Esophagus squamous epithelium (tissue), 5 donors: Measurements from ENCODE around the gene TTC24. TPM values are rescaled to one million over a fixed set of nuclear protein-coding genes. Genes with fewer than 3 reads are reported as not detected.

Source experiments
- DNase-seq: peaks from one replicate; lab custom pipeline; 2025; lab: John Stamatoyannopoulos, UW
- H3K27ac ChIP-seq, 4 donors: fragments of 200-600 bp; sonication (generic); one replicate each; pipeline ENCODE4 v1.5.1; 2016 to 2019; ENCODE audit warnings: mild to moderate bottlenecking in 1 of 4
- H3K27me3 ChIP-seq, 4 donors: fragments of 200-600 bp; sonication (generic); 1 replicate in 3 of 4; 2 replicates in 1 of 4; pipeline versions ENCODE4 v1.5.1 to v1.6.0; 2017 to 2021; ENCODE audit warnings: antibody characterized with exemption in 1 of 4
- H3K36me3 ChIP-seq, 3 donors: fragments of 200-600 bp; sonication (generic); one replicate each; pipeline ENCODE4 v1.5.1; 2016 to 2019
- H3K4me1 ChIP-seq, 3 donors: fragments of 200-600 bp; sonication (generic); one replicate each; pipeline ENCODE4 v1.5.1; 2017 to 2019
- H3K4me3 ChIP-seq, 4 donors: fragments of 200-600 bp; sonication (generic); 1 replicate in 3 of 4; 2 replicates in 1 of 4; pipeline ENCODE4 v1.5.1; 2016 to 2019; ENCODE audit warnings: mild to moderate bottlenecking in 2 of 4, moderate library complexity in 1 of 4
- H3K9me3 ChIP-seq, 3 donors: fragments of 200-600 bp; sonication (generic); one replicate each; pipeline ENCODE4 v1.5.1; 2016 to 2019
- CTCF ChIP-seq, 6 experiments: fragments of 450-650 bp in 4 of 6; fragments of 200-600 bp in 2 of 6; sonication (generic) in 2 of 6; IDR thresholded peaks; one replicate each; pipeline ENCODE4 v1.5.1; 2016 to 2019; ENCODE audit warnings: antibody characterized with exemption in 6 of 6, mild to moderate bottlenecking in 4 of 6, moderate library complexity in 4 of 6
- POLR2A ChIP-seq, 4 donors: fragments of 450-650 bp; IDR thresholded peaks; one replicate each; pipeline ENCODE4 v1.6.1; 2017; ENCODE audit warnings: antibody characterized with exemption in 4 of 4, mild to moderate bottlenecking in 4 of 4, moderate library complexity in 3 of 4
- WGBS, 2 donors: methylation state at CpG; one replicate each; pipeline ENCODE4 v1.1.5; 2018; 5-methylcytosine and 5-hydroxymethylcytosine counted together
- intact Hi-C: fragments of 100-400 bp; cut with DNase I; formaldehyde crosslinking; loops from one replicate; pipeline ENCODE4 v1.15.0; 2022
- total RNA-seq, 4 donors: library from RNA; depleted of rRNA; stranded (reverse); fragments of >200 nt; gene quantifications; one replicate each; pipeline ENCODE4 v1.1.0, GENCODE V29; 2016
- donor health status: DM: yes; HTN: yes; CAD: no.

Gene TTC24
- total RNA-seq, 4 donors from 2014 or later = not detected

GRCh38 chr1:156544592-156545102, 34.9 kb upstream of the TTC24 start:
- H3K27me3 ChIP-seq = no peaks in the 10 kb centered on the region
- intact Hi-C loops = no loop called here
- peaks cover 0 to 6% (median 0%) of the 10 kb centered on the region in 3 donors for H3K36me3 ChIP-seq
- TF ChIP-seq CTCF (IDR thresholded peaks at IDR 0.05) = no peak
- no peak for TF ChIP-seq POLR2A (IDR thresholded peaks at IDR 0.05)
- no peak overlapping the region for H3K4me3 ChIP-seq
- no peaks in the 10 kb centered on the region for H3K9me3 ChIP-seq
- 97 to 98% methylated on average over 3 of the region's 3 CpGs for WGBS, 2 donors
- no peak overlapping the region for H3K27ac ChIP-seq
- H3K4me1 ChIP-seq = no peaks in the 10 kb centered on the region
- no peak for DNase-seq

- Histone ChIP-seq H3K4me1 (no peaks in the 10 kb centered on the region), H3K27ac (no peak overlapping the region), H3K36me3 (no peaks in the 10 kb centered on the region), H3K9me3 (no peaks in the 10 kb centered on the region), H3K27me3 (no peaks in the 10 kb centered on the region), H3K4me3 (no peak overlapping the region)
- 96% methylated on average over 3 of the region's 3 CpGs for WGBS, 2 donors
- TF ChIP-seq CTCF (IDR thresholded peaks at IDR 0.05) (no peak), POLR2A (IDR thresholded peaks at IDR 0.05) (no peak)
- intact Hi-C loops = no loop called here
- DNase-seq = no peak
Observed at GRCh38 chr1:156546267-156546666, 33.3 kb upstream of the TTC24 start.

GRCh38 chr1:156547434-156547833, 32.1 kb upstream of the TTC24 start:
- TF ChIP-seq CTCF (IDR thresholded peaks at IDR 0.05) = no peak
- no peak for TF ChIP-seq POLR2A (IDR thresholded peaks at IDR 0.05)
- 93 to 97% methylated on average over 3 to 4 of the region's 4 CpGs for WGBS, 2 donors
- intact Hi-C loops = no loop called here

GRCh38 chr1:156547982-156548381, 31.5 kb upstream of the TTC24 start:
- Histone ChIP-seq H3K36me3 (no peaks in the 10 kb centered on the region), H3K27ac (no peak overlapping the region), H3K4me1 (no peaks in the 10 kb centered on the region), H3K4me3 (no peak overlapping the region), H3K9me3 (no peaks in the 10 kb centered on the region), H3K27me3 (no peaks in the 10 kb centered on the region)
- intact Hi-C loops = no loop called here
- no peak for DNase-seq
- TF ChIP-seq POLR2A (IDR thresholded peaks at IDR 0.05) (no peak), CTCF (IDR thresholded peaks at IDR 0.05) (no peak)
- WGBS, 2 donors = 90 to 94% methylated on average over 7 to 8 of the region's 9 CpGs

More at GRCh38 chr1:156547434-156547833, 32.1 kb upstream of the TTC24 start:
- no peak overlapping the region for H3K4me3 ChIP-seq
- no peak overlapping the region for H3K27ac ChIP-seq
- no peaks in the 10 kb centered on the region for H3K9me3 ChIP-seq
- no peak for DNase-seq
- no peaks in the 10 kb centered on the region for H3K27me3 ChIP-seq
- H3K36me3 ChIP-seq = no peaks in the 10 kb centered on the region
- H3K4me1 ChIP-seq = no peaks in the 10 kb centered on the region

GRCh38 chr1:156549390-156549789, 30.1 kb upstream of the TTC24 start:
- intact Hi-C loops = no loop called here
- no peaks in the 10 kb centered on the region for H3K27me3 ChIP-seq
- no peak for DNase-seq
- H3K36me3 ChIP-seq = no peaks in the 10 kb centered on the region
- 72 to 78% methylated on average over 2 of the region's 2 CpGs for WGBS, 2 donors
- H3K4me1 ChIP-seq = no peaks in the 10 kb centered on the region
- no peak overlapping the region for H3K4me3 ChIP-seq
- TF ChIP-seq CTCF (IDR thresholded peaks at IDR 0.05) (no peak), POLR2A (IDR thresholded peaks at IDR 0.05) (no peak)
- H3K27ac ChIP-seq = no peak overlapping the region
- H3K9me3 ChIP-seq = no peaks in the 10 kb centered on the region
